Bone marrow (tissue), 2 donors: ENCODE results near the gene C17orf78.
"Not testable (repeated sequence)": the region's sequence is repeated elsewhere in the genome, so short reads cannot be mapped to it uniquely, and the experiment has no call there.

Experiments used
- DNase-seq, 2 donors: peaks; one replicate each; lab custom pipeline; 2025; lab: John Stamatoyannopoulos, UW

C17orf78 gene

DNA sequence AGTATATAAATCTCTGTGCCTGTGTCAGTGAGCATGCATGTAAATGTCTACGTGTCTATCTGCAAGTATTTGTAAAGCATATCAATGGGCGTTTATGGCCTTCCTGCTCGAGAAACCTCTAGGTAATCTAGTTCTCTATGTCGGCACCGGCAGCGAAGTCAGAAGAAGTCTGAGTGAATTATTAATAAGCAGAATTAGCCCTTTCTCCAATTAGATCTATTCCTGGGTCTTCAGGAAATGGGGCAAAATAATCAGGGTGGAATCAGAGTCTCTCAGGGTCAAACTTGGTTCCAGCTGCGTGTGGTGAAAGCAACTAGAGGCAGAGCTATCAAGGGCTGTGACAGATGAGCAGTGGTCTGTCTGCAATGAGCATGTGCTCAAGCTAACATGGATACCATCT lies at the start of gene C17orf78:
Gene C17orf78, plus strand, starts transcription at position 280 of the 400 bp plus-strand sequence. Its CDS starts 108 bp downstream, at position 388.
- DNase-seq: no peak

DNA sequence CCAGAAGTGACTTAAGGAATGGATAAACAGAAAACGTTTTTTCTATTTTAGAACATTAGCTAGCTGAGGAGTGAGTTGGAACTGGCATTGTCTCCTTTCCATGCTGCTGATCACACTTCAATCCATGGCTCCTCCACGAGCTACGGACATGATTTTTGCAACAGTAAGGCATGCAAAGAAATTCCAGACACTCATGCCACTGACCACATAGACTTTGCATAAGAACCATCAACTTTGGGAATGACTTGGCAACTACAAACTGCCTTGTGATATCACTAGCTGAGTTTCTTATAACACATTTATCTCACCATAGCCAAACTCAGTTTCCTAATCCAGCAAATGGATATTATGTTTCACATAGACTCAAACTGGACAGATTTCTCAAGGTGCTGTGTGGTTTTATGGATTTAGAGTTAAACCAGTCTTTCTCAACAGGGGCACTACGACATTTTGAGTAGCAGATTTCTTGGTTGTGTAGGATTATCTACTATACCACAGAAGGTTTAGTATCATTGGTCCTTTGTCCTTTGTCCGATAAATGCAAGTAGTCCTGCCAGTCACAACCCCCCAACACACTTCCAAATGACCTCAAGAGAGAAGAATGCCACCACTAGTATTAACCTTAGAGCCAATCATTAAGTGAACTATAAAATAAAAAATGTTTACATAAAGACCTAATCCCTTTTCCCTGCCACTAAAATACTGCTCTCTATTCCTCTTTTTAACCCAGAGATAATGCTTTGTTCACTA lies 48.3 kb upstream of the C17orf78 start:
- DNase-seq: no peak

DNA sequence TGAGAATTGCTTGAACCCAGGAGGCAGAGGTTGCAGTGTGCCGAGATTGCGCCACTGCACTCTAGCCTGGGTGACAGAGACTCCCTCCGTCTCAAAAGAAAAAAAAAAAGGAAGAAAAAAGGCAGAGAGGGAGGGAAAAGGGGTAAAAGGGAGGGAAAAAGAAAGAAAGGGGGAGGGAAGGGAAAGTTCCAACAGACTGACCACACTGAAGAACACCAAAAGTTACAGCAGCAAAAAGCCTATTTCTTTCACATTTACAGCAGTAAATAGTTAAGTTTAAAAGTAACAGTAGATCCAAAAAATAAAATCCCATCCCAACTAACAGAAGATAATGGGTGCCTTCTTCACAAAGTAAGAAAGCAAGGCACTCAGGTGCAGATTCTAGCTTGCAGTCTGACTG lies 36.9 kb upstream of the C17orf78 start:
- no peak for DNase-seq

DNA sequence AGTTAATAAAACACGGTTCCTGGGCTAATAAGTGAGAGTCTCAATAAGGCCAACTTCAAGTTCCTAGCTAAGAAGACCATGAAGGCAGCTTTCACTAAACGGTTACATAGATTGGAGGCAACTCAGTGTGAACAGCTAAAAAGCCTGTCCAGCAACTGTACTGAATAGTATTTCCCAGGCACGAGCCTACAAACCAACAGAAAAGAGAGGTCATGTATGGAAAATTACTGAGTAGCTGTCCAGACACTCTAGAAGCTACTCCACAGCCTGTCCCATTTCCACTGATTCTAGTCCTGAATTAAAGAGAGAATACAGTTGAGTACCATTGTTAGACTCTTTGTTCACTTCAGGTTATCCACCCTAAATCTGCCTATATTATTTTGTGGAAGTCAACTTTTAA lies 36.5 kb upstream of the C17orf78 start:
- no peak for DNase-seq

DNA sequence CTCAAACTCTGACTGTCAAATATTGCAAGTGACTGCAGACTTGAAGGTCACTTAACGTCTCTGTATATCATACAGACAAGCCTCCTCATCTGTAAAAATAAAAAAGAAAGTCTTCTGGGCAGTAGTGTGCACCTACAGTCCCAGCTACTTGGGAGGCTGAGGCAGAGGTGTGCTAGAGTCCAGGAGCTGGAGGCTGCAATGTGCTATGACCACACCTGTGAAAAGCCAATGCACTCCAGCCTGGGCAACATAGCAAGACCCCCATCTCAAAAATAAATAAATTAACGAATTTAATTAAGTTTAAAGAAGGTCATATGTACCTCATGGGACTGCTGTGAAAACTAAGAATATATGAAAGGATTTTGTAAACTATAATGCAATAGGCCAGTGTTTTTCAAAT lies 35.0 kb upstream of the C17orf78 start:
- DNase-seq: no peak

DNA sequence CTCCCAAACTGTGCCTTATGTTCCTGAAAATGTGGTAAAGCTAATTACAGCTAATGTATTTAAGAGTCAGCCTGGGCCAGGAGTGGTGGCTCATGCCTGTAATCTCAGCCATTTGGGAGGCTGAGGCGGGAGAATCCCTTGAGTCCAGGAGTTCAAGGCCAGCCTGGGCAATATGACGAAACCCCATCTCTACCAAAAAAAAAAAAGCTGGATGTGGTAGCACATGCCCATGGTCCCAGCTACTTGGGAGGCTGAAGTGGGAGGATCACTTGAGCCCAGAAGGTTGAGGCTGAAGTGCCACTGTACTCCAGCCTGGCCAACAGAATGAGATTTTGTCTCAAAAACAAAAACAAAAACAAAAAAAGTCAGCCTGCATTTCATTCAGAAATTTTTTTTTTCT lies 33.2 kb upstream of the C17orf78 start:
- no peak for DNase-seq

- DNase-seq: no peak
Measured at GRCh38 chr17:37344519-37344918, 31.3 kb upstream of the C17orf78 start.

- DNase-seq: not testable (repeated sequence)
Measured at GRCh38 chr17:37346863-37347402, 28.9 kb upstream of the C17orf78 start.

DNA sequence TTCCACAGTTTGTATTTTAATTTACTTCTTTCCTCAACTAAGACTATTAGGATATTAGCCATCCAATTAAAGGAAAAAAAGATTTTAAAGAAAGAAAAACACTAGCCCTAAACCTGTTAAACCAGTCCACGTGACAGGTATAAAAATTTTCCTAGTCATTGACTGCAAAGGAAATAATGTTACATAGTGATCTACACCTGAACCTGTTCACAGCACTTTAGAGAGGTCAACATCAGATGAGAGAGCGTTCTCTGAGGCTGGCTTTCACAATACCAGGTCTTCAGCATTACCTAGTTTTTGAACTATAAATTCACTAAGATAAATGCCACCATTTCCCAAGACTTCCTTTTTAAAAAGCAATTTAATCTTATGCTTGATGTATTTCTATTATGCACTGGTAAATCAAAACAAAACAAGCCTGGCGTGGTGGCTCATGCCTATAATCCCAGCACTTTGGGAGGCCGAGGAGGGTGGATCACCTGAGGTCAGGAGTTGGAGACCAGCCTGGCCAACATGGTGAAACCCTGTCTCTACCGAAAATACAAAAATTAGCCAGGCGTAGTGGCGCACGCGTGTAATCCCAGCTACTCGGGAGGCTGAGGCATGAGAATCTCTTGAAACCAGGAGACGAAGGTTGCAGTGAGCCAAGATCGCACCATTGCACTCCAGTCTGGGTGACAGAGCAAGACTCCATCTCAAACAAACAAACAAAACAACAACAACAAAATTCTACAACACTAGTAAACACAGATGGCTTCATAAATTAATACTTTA lies 18.8 kb upstream of the C17orf78 start:
- not testable (repeated sequence) for DNase-seq

GRCh38 chr17:37358098-37358829 lies 17.5 kb upstream of the C17orf78 start:
- peak in 1 of 2 donors; percentile 2 for DNase-seq

DNA sequence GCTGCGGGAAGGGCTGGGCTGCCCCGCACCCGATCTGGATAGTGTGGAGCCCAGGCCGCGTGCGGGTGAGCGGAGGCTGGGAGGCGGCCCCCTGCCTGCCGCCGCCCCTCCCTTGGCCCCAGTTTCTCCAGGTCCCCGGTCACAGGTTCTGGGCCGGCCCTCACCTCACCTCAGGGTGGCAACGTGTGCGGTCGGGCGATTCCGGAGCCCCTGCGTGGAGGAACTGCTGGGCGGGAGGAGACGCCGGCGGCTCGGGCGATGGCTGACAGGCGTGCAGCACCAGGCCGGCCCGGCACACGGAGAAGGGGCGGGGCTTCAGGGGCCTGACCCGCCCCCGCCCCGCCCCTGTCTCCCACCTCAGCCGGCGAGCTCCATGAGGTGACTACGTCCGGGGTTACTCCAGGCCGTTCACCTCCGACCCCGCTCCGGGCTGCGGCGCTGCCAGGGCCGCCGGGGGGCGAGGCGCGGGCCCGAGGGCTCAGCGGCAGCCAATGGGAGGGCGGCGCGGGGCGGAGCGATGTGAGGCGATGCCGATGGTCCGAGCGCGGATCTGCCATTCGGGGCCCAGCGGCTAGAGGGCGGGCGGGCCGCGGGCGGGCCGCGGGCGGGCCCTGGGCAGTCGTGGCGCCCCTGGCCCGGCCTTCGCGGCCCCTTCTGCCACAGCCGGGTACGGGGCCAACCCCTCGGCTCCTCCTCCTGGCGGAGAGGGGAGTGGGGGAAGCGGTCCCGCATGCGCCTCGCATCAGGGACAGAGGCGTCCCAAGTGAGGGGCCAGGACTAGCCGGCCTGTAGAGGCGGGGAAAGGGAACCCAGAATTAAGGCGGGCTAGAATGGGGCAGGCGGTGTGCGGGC lies 16.7 kb upstream of the C17orf78 start:
- DNase-seq: peak; percentile 77 to 84

DNA sequence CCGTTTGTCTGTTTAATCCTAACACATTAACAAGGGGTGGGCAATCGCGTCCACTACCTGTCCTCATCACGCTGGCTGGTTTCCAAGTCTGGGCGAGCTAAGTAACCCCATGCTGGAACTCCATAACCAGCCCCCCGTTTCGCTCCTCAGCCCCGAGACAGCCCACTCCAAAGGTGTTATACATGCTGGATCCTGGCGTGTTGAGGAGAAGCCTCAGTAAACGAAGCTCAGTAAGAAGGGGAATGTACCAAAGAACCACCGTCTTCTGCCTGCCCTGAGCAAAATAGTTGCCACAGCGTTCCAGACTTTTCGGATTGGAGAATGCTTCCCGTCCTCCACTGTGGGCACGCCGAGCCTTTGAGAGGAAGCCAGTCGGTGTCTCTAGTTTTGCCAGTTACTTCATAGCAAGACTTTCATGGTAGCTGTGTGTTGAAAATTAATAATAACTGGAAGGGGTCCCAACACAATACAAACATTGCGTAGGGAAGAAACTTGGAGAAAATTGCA lies 16.1 kb upstream of the C17orf78 start:
- DNase-seq: no peak

DNA sequence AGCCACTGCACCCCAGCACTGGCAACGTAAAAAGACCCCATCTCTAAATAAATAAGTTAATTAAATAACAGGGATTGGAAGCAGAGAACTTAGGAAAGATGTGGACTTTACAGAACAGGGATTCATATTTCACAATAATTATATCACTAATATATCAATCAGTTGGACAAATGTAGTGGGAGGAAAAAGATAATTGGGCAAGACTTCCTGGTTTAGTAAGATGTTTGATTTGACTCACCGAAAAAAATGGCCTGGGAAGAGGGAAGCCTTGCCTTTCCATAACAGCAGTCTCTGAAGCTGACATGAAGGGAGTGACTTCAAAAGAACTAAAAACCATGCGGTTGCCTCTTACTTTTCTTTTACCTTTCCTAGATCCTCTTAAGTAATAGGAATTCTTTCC lies 15.2 kb upstream of the C17orf78 start:
- DNase-seq: no peak

DNA sequence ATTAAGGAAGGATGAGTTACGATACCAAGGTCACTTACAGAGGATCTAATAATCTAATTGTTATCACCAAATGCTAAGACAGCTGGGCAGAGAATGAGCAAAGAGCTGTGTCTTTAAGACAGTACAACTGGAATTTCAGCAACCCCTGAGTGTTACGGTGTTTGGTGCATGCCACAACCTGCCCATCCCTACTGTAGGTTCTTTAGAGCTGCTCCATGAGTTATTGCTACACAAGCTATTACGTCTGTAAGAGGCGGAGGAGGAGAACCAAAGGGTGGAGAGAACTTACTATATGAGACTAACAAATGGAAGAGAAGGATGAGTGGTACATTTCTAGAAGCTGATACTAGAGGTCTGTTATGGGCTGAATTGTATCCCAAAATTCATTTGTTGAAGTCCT lies 14.2 kb upstream of the C17orf78 start:
- DNase-seq: no peak

DNA sequence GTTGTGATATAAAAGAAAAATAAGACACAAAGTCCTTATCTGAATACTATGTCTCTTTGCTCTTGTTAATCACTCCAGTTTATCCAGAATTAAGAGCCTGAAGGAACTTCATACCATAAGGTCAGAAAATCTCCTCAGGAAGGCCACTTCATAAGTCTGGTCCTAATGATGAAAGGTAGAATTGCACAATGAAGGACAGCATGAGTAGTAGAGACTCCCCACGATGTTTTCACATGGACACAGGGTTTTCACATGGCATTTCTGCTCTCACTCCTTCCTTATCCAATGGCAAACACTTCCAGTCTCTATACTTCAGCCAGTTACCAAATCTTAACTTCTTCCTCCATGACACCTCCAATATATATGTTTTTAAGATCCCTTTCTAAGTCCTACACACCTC lies 10.2 kb upstream of the C17orf78 start:
- no peak for DNase-seq

DNA sequence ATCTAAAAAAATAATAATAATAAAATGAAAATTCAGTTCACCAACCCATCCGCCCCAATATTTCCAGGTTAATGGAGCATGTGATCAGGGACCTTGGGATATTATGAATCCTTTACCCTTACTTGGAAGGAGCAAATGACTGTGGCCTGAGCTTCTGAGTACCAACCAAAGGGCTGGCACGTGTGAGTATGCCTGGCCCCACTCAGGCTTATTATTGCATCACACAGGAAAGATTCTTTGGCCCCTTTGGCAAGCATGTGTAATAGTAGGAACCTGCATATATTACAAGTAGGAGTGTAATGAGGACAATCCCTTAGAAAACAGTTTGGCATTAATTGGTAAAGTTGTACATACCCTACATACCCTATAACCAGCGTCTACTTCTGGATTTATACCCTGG lies 7.2 kb upstream of the C17orf78 start:
- DNase-seq: no peak

DNA sequence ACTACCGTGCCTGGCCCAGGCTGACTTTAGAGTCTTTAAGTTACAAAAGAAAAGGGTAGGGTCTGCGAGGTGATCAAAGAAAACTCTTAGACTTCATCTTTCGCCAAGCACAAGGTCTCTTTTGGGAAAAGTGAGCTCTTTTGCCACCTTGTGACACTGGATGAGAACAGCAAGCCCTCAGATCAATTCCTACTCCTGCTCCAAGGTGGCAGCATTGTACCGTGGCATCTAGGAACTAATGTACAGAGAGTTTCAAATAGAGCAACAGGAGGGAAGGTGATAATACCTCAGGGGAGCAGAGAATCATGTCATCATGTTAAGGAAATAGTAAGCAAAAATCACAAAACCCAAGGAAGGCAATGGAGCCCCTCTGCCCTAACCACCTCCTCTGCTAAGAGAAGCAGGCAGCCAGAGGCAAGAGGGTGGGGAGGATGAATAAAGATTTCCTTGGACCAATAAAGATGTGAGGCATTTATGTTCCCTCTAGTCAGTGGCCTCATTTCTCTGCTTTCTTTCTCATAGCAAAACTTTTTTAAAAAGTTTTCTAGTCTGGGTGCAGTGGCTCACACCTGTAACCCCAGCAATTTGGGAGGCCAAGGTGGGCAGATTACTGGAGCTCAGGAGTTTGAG lies 2.1 kb upstream of the C17orf78 start:
- DNase-seq: peak in 1 of 2 donors; percentile 81

- no peak for DNase-seq
Measured at GRCh38 chr17:37382056-37382455, 6.3 kb downstream of the C17orf78 start.

GRCh38 chr17:37384560-37385149 lies 8.9 kb downstream of the C17orf78 start:
- DNase-seq: no peak

DNA sequence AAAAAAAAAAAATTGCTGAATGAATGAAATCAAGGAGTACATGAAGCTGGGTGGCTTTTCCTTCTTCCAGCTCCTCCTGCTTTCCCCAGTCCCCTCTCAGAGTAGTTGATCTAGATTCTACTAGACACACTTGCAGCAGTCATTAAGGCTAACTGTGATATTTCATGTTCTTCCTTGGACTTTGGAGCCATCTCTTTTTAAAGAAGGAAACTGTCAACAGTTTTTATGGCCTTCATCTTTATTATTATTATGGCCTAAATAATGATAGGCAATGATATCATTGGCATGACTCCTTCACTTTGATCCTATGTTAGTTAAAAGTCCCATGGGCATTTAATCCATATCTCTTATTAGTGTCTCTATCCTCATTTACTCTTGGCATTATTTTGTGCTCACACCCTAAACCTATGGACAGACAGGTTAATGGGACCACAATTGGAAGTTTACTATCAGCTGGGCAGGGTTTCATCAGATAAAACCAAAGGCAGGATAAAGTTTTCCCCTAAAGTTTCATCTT lies 9.7 kb downstream of the C17orf78 start:
- no peak for DNase-seq
